CD4-positive, alpha-beta T cell treated with Interferon alpha-2 for 1 hour (primary cell): Measurements from ENCODE around the gene DCAF4.
A peak's percentile ranks its signal among the peaks of the same experiment; 100 is the strongest.
"Not testable (repeated sequence)": the region's sequence is repeated elsewhere in the genome, so short reads cannot be mapped to it uniquely, and the experiment has no call there.

Experiments
- DNase-seq, 2 donors: peaks; one replicate each; pipeline ENCODE4 v3.0.0-alpha.2; 2020 to 2022

The DCAF4 gene

DNA sequence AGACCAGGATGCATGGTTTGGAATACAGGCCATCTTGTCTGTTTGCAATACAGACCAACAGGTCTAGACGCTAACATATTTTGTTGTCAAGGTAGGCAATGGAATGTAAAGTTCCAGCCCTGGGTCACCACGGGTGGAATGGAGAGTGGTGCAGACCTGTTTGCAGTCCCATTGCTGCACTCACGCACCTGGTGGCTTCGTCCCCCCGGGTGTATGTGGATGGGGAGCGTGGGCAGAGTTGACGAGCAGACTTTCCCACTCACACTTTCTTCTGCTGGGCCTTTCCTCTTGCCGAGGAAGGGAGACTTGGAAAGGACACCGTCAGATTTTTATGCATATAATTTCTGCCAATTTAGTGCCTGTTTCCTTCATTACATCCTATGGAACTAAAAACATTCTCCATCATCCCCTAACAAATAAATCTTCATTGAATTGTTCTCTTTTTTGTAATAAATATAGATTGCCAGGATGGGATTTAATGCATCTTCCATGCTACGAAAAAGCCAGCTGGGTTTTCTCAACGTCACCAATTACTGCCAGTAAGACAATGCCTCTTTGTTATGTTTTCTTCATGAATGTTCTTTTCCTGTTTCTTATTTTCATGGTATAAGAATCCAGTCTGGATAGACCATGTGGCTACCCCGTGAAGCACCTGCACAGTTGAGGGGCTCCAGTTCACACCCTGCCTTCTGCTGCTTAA lies 15.2 kb downstream of the DCAF4 start:
- no peak for DNase-seq

- DNase-seq, result no peak
Observed at GRCh38 chr14:72942934-72943333, 16.7 kb downstream of the DCAF4 start.

DNA sequence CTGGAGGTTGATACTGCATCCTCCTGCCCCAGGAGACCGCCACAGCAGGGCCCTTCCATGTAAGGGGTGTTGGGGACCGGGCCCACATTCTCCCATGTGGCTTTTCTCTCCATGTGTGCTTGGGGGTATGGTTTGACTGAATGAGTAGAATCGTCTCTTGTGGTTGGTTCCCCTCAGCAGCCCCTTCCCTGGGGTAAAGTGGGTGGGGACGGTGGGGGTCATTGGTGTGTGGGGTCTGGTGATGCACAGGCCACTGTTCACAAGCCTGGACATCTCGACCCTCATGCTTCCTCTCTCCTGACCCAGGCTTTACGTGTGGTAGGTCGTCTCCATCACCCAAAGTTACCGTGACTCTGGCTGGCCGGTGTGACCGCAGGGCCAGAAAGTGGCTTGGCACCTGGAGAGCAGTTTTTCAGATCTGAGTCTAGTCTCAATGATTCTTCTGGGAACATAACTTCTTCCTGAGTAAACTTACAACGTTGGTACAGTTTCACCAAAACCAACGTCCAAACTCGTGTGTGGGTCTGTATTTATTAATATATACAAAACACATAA lies 17.7 kb downstream of the DCAF4 start:
- no peak for DNase-seq

GRCh38 chr14:72945356-72946027 lies 19.2 kb downstream of the DCAF4 start:
- no peak for DNase-seq

- DNase-seq, result no peak
Observed at GRCh38 chr14:72946491-72946890, 20.2 kb downstream of the DCAF4 start.

- DNase-seq, result no peak
Observed at GRCh38 chr14:72947366-72948160, 21.3 kb downstream of the DCAF4 start.

- DNase-seq, result peak; percentile 44 to 58
Observed at GRCh38 chr14:72948481-72949138, 22.3 kb downstream of the DCAF4 start.

DNA sequence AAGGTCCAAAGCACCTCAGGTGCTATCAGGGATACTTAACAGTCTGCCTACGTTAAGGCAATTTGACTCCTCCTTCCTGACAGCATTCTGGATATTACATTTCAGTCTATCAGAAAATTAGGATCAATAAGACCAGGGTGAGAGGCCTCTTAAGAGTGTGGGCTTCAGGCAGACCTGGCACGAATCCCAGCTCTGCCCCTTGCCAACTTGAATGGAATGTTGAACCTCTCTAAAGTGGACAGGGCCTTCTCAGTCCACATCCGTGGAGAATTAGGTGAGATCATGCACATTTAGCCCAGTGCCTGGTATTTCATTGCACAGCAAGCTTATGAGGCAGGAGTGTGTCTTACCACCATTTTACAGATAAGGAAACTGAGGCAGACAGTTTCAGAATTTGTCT lies 25.9 kb downstream of the DCAF4 start:
- no peak for DNase-seq

- DNase-seq, result not testable (repeated sequence)
Observed at GRCh38 chr14:72956741-72957140, 30.5 kb downstream of the DCAF4 start.

GRCh38 chr14:72957213-72957612 lies 30.9 kb downstream of the DCAF4 start:
- no peak for DNase-seq

DNA sequence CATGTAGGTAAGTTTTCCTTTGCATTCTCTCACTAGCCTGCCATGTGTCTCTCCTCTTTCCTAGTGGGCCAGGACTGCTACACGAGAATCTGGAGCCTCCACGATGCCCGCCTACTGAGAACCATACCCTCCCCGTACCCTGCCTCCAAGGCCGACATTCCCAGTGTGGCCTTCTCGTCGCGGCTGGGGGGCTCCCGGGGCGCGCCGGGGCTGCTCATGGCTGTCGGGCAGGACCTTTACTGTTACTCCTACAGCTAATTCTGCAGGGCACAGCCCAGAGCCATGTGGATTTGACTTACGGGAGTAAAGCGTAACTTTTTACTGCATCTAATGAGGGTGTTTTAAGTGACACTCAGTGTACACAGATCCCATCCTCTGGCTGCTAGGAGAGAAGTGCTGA lies 32.3 kb downstream of the DCAF4 start:
- DNase-seq, result no peak

DNA sequence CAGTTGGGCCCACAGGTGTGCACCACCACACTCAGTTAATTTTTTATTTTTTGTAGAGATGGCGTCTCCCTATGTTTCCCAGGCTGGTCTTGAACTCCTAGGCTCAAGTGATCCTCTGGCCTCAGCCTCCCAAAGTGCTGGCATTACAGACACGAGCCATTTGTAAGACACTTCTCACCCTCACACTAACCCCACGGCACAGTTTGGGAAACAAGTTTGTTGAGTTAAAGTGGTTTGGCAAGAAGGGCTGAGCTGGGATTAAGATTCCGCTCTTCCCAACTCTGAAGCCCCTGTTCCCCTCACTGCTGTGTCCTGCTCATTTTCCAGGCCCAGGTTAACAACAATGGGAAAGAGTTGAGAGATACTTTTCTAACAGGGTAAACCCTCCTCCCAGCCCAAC lies 34.8 kb downstream of the DCAF4 start:
- DNase-seq, result not testable (repeated sequence)

DNA sequence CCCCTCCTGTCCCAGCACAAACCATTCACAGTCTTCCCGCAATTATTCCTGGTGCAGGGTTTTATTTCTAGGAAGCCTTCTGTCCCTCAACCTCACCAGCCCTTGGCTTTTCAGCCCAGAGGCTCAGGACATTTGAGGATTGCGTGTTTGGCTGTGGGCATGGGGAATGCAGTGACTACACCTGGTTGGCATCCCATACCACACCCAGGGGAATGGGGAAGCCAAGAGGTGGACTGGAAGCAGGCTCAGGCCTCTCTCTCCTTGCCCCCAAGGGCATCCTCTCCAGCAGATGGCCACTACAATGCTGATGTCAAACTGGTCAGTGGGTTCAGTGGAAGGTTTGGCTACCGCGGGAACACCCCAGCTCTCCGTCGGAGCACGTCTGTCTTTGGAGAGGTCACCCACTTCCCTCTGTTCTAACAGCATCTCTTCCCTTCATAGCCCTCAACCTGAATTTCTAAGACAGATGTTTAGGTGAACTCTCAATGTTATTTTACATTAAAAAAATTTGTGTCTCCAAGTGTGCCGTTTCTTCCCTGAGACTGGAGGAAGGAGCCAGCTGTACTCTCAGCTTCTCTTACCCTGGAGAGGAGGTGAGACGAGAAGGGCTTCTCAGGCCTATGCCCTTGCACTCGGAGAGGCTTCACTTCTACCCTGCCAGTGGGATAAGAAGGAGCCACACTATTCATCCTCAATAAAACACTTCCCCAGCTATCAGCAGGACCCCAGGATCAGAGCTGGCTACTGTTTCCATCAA lies 35.5 kb downstream of the DCAF4 start:
- no peak for DNase-seq

DNA sequence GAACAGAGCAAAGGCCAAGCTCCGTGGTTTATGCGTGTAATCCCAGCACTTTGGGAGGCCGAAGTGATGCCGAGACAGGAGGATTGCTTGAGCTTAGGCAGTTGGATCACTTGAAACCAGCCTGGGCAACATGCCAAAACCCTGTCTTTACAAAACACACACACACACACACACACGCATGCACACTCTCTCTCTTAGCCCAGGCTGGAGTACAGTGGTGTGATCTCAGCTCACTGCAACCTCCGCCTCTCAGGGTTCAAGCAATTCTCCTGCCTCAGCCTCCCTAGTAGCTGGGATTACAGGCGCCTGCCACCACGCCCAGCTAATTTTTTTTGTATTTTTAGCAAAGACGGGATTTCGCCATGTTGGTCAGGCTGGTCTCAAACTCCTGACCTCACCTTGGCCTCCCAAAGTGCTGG lies 36.1 kb downstream of the DCAF4 start:
- DNase-seq, result not testable (repeated sequence)

DNA sequence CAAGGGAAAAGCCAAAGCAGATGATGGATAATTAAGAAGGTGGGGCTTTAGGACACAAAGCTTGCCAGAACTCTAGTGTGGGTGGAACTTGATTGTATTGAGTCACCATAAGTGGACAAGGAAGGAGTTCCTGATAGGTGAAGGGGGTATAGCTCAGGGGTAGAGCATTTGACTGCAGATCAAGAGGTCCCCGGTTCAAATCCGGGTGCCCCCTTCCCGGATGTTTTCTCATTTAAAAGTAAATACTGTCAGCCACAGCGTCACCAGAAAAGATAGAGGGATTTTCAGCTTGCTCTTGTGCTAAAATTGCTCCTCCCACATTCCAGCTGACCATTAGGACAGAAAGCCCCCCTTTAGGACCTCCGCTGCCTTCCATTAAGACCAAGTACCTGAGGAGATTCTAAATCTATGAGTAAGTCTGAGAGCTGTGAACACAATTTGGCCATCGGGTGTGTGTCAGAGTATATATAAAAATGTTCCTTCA lies 36.6 kb downstream of the DCAF4 start:
- no peak for DNase-seq

DNA sequence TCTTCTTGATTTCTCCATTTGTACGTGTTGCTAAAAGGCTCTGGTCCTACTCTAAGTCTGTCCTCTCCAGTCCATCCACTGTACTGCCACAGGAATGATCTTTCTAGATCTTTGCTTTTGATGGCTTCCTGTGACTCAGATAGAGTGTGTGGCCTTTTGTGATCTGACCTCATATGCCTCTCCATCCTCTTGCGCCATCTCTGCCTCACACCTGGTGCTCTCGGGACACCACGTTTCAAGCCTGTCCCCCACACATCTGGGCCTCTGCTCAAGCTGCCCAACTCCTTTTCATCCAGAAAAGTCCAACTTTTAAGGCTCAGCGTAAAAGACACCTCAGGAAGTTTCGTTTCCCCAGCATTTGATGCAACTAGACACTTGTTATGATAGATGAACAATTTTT lies 39.0 kb downstream of the DCAF4 start:
- no peak for DNase-seq

DNA sequence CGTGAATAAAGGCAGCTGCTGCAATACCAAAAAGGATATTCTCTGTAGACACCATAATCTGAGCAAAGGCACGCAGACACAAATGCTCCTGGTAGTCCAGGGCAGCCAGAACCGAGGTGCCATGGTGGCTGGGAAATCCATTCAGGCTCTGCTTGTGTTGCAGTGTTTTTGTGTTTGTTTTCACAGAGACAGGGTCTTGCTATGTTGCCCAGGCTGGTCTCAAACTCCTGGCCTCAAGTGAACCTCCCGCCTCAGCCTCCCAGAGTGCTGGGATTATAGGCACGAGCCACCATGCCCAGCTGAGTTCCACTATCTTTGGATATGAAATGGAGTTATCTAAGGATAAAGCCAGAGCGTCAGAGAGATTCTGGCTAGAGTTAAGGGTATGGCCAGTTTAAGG lies 39.8 kb downstream of the DCAF4 start:
- DNase-seq, result no peak

- no peak for DNase-seq
Observed at GRCh38 chr14:72968316-72968715, 42.1 kb downstream of the DCAF4 start.

DNA sequence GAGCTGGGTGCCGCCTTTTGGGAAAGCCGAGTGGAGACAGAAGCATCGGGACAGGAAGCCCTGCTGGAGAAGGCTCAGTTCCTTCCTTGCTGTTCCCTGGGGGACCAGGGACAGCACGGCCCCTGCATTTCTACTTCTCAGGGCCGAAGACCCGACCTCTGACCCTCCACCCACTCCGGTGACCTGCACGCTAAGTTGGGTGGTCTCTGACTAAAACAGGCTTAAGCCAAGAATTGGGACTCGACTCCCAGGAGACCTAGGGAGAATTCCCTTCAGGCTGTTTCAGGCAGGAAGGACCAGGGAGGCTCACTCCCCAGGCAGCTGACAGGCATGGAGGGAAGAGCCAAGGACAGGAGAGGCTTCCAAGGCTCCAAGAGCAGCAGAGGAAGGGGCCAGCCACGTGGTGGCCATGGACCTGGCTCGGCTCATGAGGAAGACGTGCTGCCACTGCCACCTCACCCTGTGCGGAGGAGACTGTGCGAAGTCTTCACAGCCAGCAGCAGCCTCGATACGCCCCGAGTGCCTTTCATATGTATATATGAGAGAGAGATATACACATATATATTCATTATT lies 43.9 kb downstream of the DCAF4 start:
- DNase-seq, result no peak

GRCh38 chr14:72970824-72971434 lies 44.7 kb downstream of the DCAF4 start:
- DNase-seq, result no peak

- no peak for DNase-seq
Observed at GRCh38 chr14:72974661-72975060, 48.4 kb downstream of the DCAF4 start.
